ENCODE measurements around the gene ARPC2.

Gene ARPC2

DNA sequence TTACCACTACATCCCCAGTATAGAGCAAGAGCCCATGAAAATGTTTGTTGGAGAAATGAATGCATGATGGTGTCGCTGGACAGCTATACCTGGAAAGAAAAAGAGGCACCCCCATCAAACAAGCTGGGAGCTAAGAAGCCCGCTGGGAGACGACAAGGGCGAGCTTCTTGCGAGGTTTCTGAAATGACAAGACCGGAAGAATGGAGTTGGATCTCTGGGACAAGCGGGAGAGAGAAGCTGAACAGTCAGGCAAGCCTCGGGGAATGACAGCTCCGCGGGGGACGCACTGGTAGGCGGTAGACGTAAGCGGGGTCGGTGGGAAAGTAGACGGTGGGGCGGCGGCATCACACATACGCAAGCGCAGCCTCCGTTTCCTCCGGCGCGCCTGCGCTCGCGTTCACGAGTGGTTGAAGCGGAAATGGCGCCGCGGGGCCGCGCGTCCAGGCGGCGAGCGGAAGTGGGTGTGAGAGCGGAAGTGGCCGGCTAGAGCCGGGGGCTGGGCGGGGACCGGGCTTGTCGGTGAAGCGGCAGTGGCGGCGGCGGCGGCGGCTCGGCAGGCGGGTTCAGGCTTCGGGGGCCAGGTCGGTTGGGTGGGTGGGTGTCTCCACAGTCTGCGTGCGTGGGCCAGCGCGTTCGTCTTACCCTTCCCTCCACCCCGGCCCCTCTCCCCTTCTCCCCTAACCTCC, at the start of gene ARPC2:
Gene ARPC2, plus strand, starts transcription at position 516 of the 686 bp plus-strand sequence. CDS start 282 bp downstream, outside the sequence.
- peaks cover 4% of the 10 kb centered on the region; the same call in 1 of the 2 replicates for H3F3A ChIP-seq (ENCODE audit: low read depth)

DNA sequence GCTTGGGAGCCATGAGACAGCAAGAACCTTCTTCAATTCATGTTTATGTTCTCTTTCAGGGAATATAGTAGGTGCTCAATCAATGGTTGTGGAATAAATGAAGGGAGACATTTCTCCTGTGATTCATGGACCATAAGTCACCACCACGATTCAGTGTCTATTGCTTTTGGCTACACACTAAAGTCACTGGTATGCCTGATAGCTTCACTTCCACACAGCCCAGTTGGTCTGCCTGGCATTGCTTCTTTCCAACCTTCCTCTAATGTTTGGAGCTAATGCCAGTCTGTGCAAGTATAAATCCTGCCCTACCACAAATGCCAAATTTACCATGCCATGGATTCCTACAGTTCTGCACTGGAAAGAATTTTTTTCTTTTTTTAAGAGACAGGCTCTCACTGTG, 49.0 kb upstream of the ARPC2 start:
- Histone ChIP-seq H3K9ac (ENCODE audit: low read depth, low read length, poor library complexity, severe bottlenecking) (no peak overlapping the region), H3F3A (ENCODE audit: low read depth) (no peaks in the 10 kb centered on the region), H3K4me3 (ENCODE audit: low read length, poor library complexity, severe bottlenecking) (no peak overlapping the region), H3K9me3 (ENCODE audit: insufficient read depth, low read depth, low read length) (no peaks in the 10 kb centered on the region), H3K9me2 (replicated peaks; ENCODE audit: low read depth, low read length) (no peaks in the 10 kb centered on the region), H3K4me2 (ENCODE audit: low read depth, low read length, poor library complexity, severe bottlenecking) (no peak overlapping the region), H3K4me1 (ENCODE audit: insufficient read depth, low read length, poor library complexity, severe bottlenecking) (peaks cover 14% of the 10 kb centered on the region), H3K36me3 (ENCODE audit: insufficient read depth, low read length) (no peaks in the 10 kb centered on the region), H3K79me2 (ENCODE audit: insufficient read depth, low read length) (no peaks in the 10 kb centered on the region), H3K27me3 (ENCODE audit: insufficient read depth, low read length, poor library complexity, severe bottlenecking) (no peaks in the 10 kb centered on the region), H2AFZ (ENCODE audit: low read length) (no peak overlapping the region), H4K20me1 (ENCODE audit: insufficient read depth, low read length, poor library complexity, severe bottlenecking) (no peaks in the 10 kb centered on the region)
- no peak for TF ChIP-seq EZH2phosphoT487 (IDR thresholded peaks at IDR 0.05; ENCODE audit: borderline replicate concordance)
- TF ChIP-seq, protein P1, sequence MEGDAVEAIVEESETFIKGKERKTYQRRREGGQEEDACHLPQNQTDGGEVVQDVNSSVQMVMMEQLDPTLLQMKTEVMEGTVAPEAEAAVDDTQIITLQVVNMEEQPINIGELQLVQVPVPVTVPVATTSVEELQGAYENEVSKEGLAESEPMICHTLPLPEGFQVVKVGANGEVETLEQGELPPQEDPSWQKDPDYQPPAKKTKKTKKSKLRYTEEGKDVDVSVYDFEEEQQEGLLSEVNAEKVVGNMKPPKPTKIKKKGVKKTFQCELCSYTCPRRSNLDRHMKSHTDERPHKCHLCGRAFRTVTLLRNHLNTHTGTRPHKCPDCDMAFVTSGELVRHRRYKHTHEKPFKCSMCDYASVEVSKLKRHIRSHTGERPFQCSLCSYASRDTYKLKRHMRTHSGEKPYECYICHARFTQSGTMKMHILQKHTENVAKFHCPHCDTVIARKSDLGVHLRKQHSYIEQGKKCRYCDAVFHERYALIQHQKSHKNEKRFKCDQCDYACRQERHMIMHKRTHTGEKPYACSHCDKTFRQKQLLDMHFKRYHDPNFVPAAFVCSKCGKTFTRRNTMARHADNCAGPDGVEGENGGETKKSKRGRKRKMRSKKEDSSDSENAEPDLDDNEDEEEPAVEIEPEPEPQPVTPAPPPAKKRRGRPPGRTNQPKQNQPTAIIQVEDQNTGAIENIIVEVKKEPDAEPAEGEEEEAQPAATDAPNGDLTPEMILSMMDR (conservative IDR thresholded peaks at IDR 0.05; ENCODE audit: low read length), result no peak

More for the DNA sequence above, at the start of gene ARPC2:
- H3K27me3 ChIP-seq (ENCODE audit: insufficient read depth, low read length, poor library complexity, severe bottlenecking), result peaks cover 4% of the 10 kb centered on the region
- peaks cover 46% of the 10 kb centered on the region for H4K20me1 ChIP-seq (ENCODE audit: insufficient read depth, low read length, poor library complexity, severe bottlenecking)
- peaks cover 53% of the 10 kb centered on the region for H3K79me2 ChIP-seq (ENCODE audit: insufficient read depth, low read length)
- H3K9me2 ChIP-seq (replicated peaks; ENCODE audit: low read depth, low read length), result no peaks in the 10 kb centered on the region
- peak within 1 kb of the TSS; percentile 90 for H2AFZ ChIP-seq (ENCODE audit: low read length)
- TF ChIP-seq, protein P1 (conservative IDR thresholded peaks at IDR 0.05; ENCODE audit: low read length), result no peak
- TF ChIP-seq EZH2phosphoT487 (IDR thresholded peaks at IDR 0.05; ENCODE audit: borderline replicate concordance), result no peak
- peak within 1 kb of the TSS; percentile 87 for H3K4me3 ChIP-seq (ENCODE audit: low read length, poor library complexity, severe bottlenecking)
- H3K4me1 ChIP-seq (ENCODE audit: insufficient read depth, low read length, poor library complexity, severe bottlenecking), result peaks cover 27% of the 10 kb centered on the region
- H3K9ac ChIP-seq (ENCODE audit: low read depth, low read length, poor library complexity, severe bottlenecking), result peak within 1 kb of the TSS; percentile 99
- H3K36me3 ChIP-seq (ENCODE audit: insufficient read depth, low read length), result no peaks in the 10 kb centered on the region; the same call in 1 of the 2 replicates
- H3K9me3 ChIP-seq (ENCODE audit: insufficient read depth, low read depth, low read length), result no peaks in the 10 kb centered on the region
- peak within 1 kb of the TSS; percentile 93 for H3K4me2 ChIP-seq (ENCODE audit: low read depth, low read length, poor library complexity, severe bottlenecking)

DNA sequence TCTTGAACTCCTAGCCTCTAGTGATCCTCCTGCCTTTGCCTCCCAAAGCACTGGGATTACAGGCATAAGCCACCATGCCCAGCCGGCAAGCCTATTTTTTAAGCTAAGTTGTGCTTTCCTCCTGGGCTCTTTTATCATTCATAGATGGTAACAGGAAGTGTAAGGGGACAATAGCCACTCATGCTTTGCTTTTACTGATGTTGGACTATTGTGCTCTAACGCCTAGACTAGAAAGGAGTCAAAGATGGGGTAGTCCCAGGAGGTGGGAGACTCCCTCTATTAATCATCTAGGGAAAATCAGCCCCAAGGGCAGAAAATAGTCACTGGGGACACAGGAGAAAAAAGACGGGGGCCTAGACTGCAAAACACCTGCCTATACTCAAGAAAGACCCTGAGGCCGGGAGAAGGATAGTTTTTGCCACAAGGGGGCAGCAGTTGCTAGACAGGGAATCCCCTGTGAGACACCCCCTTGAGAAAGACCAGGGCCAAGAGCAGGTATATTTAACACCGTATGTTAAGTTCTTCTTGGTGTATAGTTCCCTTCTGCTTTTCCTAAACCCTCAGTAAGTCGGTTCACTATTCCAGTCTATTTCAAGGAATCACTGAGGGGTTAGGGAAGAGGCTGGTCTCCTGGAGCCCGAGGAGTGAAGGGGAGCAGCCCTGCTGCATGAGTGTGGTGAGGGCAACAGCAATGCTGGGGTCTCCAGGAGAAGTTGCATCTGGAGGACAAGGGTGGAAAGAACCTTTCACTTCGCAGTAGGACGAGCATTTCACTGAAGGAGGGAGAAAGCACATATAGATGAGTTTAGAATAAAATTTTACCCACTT, 48.1 kb upstream of the ARPC2 start:
- no peak overlapping the region for H3K4me3 ChIP-seq (ENCODE audit: low read length, poor library complexity, severe bottlenecking)
- no peak for TF ChIP-seq EZH2phosphoT487 (IDR thresholded peaks at IDR 0.05; ENCODE audit: borderline replicate concordance)
- TF ChIP-seq, protein P1 (conservative IDR thresholded peaks at IDR 0.05; ENCODE audit: low read length), result peak; percentile 93
- H3K4me2 ChIP-seq (ENCODE audit: low read depth, low read length, poor library complexity, severe bottlenecking), result no peak overlapping the region
- H3K4me1 ChIP-seq (ENCODE audit: insufficient read depth, low read length, poor library complexity, severe bottlenecking), result peaks cover 14% of the 10 kb centered on the region
- no peaks in the 10 kb centered on the region for H3K27me3 ChIP-seq (ENCODE audit: insufficient read depth, low read length, poor library complexity, severe bottlenecking)
- no peaks in the 10 kb centered on the region for H3K36me3 ChIP-seq (ENCODE audit: insufficient read depth, low read length)
- H3K79me2 ChIP-seq (ENCODE audit: insufficient read depth, low read length), result no peaks in the 10 kb centered on the region
- H4K20me1 ChIP-seq (ENCODE audit: insufficient read depth, low read length, poor library complexity, severe bottlenecking), result no peaks in the 10 kb centered on the region
- H3K9me3 ChIP-seq (ENCODE audit: insufficient read depth, low read depth, low read length), result no peaks in the 10 kb centered on the region
- no peaks in the 10 kb centered on the region for H3F3A ChIP-seq (ENCODE audit: low read depth)
- H3K9ac ChIP-seq (ENCODE audit: low read depth, low read length, poor library complexity, severe bottlenecking), result no peak overlapping the region
- peak overlapping the region; percentile 77 for H2AFZ ChIP-seq (ENCODE audit: low read length)
- no peaks in the 10 kb centered on the region for H3K9me2 ChIP-seq (replicated peaks; ENCODE audit: low read depth, low read length)
